Measurements from ENCODE around the gene HMCN2.

HMCN2 gene

DNA sequence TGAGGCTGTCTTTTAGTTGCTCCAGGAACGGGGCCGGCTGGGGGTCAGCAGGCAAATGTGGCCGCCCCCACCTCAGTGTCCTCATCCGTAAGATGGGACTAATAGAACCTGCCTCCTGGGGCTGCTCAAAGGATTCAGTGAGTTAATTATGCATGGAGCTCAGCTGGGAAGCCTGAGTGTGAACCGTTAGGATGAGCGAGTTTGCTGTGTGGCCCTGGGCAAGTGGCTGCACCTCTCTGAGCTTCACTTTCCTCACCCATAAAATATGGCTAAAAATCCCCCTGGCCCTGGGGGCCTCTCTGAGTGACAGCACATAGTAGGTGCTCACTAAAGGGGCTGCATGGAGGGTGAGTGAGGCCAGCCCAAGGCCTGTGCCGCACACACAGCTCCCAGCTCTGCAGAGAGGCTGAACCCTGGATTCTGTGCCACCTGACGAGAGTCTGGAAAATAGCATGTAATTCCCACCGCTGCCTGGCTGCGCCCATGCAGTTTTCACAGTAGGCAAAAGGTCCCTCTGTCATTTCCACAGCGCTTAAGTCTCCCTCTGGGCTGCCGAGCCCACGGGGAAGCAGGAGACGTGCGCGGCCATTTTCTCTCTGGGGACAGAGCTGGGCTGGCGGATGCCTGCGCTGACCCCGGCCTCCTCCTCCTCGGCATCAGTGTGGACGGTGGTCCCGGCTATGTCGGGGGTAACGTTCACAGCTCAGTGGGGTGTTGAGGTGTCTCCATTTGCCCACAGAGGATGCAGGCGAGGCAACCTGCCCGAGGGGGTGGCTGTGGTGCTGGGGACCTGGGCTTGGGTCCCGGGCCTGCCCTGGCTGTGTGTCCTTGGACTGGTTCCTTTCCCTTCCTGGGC, 197.4 kb downstream of the HMCN2 start:
- TF ChIP-seq, protein P1, sequence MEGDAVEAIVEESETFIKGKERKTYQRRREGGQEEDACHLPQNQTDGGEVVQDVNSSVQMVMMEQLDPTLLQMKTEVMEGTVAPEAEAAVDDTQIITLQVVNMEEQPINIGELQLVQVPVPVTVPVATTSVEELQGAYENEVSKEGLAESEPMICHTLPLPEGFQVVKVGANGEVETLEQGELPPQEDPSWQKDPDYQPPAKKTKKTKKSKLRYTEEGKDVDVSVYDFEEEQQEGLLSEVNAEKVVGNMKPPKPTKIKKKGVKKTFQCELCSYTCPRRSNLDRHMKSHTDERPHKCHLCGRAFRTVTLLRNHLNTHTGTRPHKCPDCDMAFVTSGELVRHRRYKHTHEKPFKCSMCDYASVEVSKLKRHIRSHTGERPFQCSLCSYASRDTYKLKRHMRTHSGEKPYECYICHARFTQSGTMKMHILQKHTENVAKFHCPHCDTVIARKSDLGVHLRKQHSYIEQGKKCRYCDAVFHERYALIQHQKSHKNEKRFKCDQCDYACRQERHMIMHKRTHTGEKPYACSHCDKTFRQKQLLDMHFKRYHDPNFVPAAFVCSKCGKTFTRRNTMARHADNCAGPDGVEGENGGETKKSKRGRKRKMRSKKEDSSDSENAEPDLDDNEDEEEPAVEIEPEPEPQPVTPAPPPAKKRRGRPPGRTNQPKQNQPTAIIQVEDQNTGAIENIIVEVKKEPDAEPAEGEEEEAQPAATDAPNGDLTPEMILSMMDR (IDR thresholded peaks at IDR 0.05; ENCODE audit: borderline replicate concordance, insufficient read depth, low read depth, low read length): no peak
- no peak overlapping the region for H3K4me3 ChIP-seq (ENCODE audit: low read depth, low read length)

DNA sequence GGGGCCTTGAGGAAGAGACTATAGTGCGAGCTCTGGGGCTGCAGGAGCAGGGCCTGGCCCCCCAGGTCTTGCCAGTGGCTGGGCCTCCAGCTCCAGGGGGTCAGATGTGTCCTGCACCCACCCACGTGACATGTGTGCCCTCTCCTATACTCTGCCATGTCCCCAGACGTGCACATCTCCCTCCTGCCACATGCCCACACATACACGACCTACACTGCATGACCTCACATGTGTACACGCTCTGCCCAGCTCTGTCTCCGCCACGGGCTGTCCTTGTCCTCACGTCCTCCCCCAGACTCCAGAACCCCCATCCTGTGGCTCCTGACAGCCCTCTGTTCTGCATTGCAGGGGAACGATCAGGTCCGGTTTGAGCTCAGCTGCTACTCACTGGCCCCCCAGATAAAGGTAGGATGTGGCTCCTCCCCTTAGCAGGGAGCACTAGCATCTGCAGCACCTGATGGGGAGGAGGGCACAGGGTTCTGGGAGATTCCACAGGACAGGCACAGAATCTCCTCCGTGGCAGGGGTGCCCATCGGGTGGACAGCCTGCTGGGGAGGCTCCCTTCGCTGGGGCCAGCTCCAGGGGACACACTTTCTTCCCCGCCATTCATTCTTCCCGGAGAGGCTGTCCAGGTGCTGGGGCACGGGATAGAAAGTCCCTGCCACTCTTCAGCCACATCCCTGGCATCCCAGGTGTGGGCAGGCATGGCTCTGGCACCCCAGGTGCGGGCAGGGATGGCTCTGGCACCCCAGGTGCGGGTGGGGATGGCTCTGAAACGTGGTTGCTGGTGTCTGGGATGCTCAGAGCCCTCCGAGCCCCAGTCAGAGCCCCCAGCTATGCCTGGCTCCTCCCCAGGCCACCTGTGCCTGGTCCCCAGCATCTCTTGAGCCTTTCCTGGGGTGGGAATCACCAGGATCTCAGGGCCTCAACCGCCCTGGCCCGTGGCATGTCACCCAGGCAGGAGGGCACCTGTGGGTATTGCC, 198.5 kb downstream of the HMCN2 start:
- no peak overlapping the region for H3K4me3 ChIP-seq (ENCODE audit: low read depth, low read length)
- TF ChIP-seq, protein P1 (IDR thresholded peaks at IDR 0.05; ENCODE audit: borderline replicate concordance, insufficient read depth, low read depth, low read length): no peak

DNA sequence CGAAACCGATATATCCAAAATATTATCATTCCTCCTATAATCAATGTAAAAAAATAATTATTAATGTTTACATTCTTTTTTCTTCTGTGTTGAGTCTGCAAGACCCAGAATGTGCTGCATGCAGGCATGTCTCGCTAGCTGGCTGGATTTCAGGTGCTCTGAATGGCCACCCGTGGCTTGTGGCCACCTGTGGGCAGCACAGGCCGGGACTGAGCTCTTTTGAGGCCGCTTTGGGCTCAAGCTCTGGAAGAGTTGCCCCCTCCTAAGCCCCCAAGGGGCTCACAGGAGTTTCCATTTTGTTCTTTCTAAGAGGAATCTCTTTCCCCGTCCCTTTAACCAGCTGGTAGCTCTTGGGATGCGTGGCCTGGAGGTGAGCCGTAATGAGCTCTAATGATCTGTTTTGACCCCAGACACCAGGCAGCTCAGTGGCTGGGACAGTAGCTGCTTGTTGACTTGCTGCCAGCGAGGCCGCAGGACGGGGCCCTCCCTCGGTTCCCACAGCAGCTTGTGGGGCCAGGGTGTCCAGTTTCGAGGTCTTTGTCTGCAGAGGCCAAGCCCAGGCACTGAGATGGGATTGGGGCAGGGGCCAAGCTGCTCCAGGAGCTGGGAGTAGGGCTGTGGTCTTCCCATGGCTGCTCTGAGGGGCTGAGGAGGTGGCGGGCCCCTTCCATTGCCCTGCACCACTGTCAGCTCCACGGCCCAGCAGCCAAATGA, 200.0 kb downstream of the HMCN2 start:
- H3K4me3 ChIP-seq (ENCODE audit: low read depth, low read length): no peak overlapping the region
- TF ChIP-seq, protein P1 (IDR thresholded peaks at IDR 0.05; ENCODE audit: borderline replicate concordance, insufficient read depth, low read depth, low read length): no peak

DNA sequence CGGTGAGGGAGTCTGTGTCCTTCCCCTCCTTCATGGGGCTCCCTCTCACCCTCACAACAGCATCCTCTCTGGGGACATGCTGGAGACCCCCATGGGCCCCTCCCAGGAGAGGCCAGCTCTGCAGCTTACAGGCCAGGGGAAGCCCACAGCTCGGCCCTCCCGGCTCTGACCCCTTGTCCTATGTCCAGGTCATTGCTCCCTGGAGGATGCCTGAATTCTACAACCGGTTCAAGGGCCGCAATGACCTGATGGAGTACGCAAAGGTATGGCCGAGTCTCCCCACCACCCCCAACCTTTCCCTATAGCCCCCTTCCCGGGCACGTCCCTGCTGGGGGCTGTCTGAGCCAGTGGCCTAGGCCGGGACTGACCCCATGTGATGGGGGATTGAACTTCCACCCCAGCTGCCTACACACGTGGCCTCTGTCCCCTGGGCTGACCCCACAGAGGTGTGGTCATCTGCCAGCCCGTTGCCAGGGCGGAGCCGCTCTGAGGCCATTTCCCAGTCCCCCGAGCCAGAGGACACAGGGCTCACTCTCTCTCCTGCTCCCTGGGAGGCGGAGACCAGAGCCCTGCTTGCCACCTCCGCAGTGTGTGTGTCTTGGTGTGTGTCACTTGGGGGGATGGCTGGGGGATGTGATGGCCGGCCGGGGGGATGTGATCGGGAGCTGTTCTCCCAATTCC, 201.1 kb downstream of the HMCN2 start:
- TF ChIP-seq, protein P1 (IDR thresholded peaks at IDR 0.05; ENCODE audit: borderline replicate concordance, insufficient read depth, low read depth, low read length): no peak
- no peak overlapping the region for H3K4me3 ChIP-seq (ENCODE audit: low read depth, low read length)

DNA sequence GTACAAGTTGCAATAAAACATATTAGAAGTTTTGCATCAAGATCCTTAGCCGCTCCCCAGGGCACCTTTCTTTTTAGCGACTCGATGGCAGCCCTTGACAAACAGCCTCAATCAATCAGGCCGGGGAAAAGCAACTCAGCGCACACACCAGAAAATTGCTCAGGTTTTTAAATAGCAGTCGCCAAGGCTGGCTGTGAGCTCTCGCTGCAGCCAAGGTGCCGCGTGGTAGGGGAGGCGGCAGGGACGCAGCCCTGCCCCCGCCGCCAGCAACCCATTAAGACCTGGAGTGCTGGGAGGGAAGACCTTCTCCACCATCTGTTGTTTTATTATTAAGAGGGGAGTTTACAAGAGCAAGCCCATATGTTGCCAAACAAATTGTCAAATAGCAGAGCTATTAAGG, 201.8 kb downstream of the HMCN2 start:
- TF ChIP-seq, protein P1 (IDR thresholded peaks at IDR 0.05; ENCODE audit: borderline replicate concordance, insufficient read depth, low read depth, low read length): no peak
- no peak overlapping the region for H3K4me3 ChIP-seq (ENCODE audit: low read depth, low read length)

DNA sequence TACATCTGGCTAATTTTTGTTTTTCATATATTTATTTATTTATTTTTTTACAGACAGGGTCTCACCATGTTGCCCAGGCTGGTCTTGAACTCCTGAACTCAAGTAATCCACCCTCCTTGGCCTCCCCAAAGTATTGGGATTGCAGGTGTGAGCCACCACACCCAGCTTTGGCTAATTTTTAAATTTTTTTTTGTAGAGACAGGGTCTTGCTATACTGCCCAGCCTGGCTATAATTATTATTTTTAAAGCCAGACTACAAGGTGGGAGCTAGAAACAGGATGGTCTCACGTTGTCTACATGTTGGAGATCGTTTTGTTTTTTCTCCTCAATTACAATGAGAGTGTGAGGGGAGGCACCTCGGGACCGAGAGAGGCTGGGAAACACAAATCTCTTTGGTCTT, 203.0 kb downstream of the HMCN2 start:
- TF ChIP-seq, protein P1 (IDR thresholded peaks at IDR 0.05; ENCODE audit: borderline replicate concordance, insufficient read depth, low read depth, low read length): no peak
- no peak overlapping the region for H3K4me3 ChIP-seq (ENCODE audit: low read depth, low read length)

Data from GM12875 (cell line).